Erythroblast (primary cell): Measurements from ENCODE around the gene PIGP.

Source experiments
- GATA1 ChIP-seq: IDR thresholded peaks from 2 replicates; pipeline ENCODE4 v1.6.1; 2011; ENCODE audit warnings: low read depth, mild to moderate bottlenecking, control low read depth, low read length, moderate library complexity
- POLR2A ChIP-seq: IDR thresholded peaks from 2 replicates; pipeline ENCODE4 v1.6.1; 2011; ENCODE audit warnings: mild to moderate bottlenecking, low read length

- no peak for TF ChIP-seq POLR2A
- TF ChIP-seq GATA1 = no peak
These were observed 22.9 kb upstream of the PIGP start for GRCh38 chr21:37095821-37096220.
